DMS53 treated with DMSO at 0.1 percent for 48 hours (cell line): ENCODE data around the gene MED20.
A peak's percentile ranks its signal among the peaks of the same experiment; 100 is the strongest.
"Not testable (repeated sequence)": the region's sequence is repeated elsewhere in the genome, so short reads cannot be mapped to it uniquely, and the experiment has no call there.

Source experiments
- DNase-seq: peaks from one replicate; lab custom pipeline; 2025; ENCODE audit not compliant: unreplicated experiment; lab: John Stamatoyannopoulos, UW

The MED20 gene, protein sequence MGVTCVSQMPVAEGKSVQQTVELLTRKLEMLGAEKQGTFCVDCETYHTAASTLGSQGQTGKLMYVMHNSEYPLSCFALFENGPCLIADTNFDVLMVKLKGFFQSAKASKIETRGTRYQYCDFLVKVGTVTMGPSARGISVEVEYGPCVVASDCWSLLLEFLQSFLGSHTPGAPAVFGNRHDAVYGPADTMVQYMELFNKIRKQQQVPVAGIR

GRCh38 chr6:41920921-41921711 lies at the start of gene MED20, which contains the start of gene BYSL:
Gene MED20, minus strand, starts transcription at chr6:41921139. Its CDS starts 121 bp downstream, at chr6:41921018.
Gene BYSL, plus strand, starts transcription at chr6:41921499. Its CDS starts 64 bp downstream, at chr6:41921563.
- DNase-seq = peak; percentile 89

DNA sequence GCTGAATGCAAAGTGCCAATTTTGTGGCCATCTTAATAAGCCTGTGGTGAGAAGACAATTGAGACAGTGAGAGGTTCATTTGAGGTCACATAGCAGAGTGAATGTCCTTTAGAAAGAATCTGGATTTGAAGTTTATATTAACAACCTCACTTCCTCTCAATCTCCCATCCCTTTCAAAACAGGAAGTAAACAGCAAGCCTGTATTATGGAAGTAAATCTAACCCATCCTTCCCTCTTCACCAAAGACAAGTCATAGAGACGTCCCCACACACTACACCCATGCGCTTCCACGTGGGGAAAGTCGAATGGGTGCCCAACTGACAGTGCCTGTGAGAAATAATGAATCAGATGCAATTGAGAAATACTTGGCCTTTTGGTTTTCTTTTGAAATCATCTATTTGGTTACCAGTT lies 49.5 kb upstream of the MED20 start:
- no peak for DNase-seq

- no peak for DNase-seq
Observed at GRCh38 chr6:41967312-41968287, 46.7 kb upstream of the MED20 start.

DNA sequence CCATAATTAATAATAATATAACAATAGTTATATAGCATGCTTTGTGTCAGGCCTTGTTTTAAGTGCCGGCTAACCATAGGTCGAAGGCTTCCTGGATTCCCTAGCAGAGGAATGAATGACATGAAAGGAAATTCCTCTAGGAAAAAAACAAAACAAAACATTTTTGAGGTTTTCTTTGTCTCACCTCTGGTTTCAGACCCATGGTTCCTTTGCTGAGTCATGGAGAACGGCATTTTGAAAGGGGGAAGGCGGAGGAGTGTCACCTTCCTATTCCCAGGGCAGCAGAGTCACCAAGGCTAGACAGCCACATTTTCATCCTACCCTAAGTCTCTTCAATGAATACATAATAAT lies 46.0 kb upstream of the MED20 start:
- no peak for DNase-seq

DNA sequence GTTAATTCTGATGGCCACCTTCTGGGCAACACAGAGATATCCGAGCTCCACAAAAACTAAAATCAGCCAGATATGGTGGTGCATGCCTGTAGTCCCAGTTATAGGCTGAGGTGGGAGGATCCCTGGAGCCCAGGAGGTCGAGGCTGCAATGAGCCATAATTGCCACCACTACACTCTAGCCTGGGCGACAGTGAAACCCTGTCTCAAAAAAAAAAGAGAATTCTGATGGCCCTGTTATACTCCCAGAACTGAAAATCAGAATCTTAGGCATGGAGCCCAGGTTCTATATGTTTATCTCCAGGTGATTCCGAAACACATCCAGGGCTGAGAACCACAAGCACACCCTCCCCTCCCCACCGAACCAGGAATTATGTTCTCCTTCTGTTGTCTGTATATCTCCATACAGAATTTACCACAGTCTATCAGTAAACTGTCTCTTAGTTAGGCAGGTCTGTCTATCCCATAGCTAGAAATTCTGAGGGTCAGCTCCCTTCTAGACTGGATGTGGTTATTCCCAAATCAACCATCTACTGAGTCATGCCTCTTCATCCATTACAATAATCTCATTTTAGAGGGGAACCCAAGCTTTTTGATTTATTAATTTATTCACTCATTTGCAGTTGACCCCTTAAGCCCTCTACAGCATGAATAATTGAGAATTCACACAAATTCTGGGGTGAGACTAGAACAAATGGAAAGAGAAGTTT lies 45.4 kb upstream of the MED20 start:
- DNase-seq = no peak

DNA sequence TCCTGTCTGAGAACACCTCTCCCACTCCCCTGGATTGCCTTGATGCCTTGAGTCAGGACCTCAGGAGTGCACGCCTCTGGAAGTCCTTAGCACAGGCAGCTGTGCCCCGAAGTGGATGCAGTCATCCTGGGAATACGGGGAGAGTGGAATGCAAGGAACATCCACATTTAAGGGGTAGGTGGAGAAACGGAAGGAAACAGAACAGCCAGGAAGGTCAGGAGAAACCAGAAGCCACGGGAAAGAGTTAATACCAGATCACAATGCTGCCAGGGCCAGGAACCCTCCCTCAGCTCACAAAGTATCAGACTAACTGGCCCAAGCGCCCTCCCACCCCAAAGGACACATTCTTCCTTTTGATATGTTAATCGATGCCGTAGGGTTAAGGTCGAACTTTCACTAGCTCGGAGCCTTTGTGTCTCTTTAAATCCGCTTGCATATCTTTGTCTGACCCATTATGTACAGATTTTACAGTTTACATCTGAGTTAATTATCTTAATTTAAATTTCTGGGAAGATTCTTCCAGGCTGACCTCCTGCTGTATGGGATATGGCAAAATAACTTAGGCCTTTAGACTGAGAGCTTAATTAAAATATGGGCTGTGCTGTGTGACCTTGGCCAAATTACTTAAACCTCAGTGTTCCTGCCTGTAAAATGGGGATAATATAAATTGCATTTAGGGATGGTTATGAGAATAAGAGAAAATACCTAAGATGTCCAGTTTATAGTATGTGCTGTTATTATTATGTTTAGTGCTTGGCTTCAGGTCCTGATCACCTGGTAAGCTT lies 44.7 kb upstream of the MED20 start:
- no peak for DNase-seq

- no peak for DNase-seq
Observed at GRCh38 chr6:41964201-41964887, 43.4 kb upstream of the MED20 start.

- DNase-seq = no peak
Observed at GRCh38 chr6:41963371-41963770, 42.4 kb upstream of the MED20 start.

DNA sequence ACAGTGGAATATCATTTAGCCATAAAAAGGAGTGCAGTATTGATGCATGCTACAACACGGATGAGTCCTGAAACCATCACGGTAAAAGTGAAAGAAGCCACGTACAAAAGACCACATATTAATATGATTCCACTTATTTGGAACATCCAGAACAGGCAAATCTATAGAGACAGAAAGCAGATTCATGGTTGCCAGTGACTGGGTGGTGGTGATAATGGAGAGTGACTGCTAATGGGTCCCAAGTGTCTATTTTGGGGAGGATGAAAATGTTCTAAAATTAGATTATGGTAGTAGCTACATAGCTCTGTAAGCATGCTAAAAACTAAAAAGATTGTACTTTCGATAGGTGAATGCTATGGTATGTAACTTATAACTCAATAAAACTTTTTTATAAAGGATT lies 39.1 kb upstream of the MED20 start:
- no peak for DNase-seq

- DNase-seq = no peak
Observed at GRCh38 chr6:41958022-41958856, 37.3 kb upstream of the MED20 start.

DNA sequence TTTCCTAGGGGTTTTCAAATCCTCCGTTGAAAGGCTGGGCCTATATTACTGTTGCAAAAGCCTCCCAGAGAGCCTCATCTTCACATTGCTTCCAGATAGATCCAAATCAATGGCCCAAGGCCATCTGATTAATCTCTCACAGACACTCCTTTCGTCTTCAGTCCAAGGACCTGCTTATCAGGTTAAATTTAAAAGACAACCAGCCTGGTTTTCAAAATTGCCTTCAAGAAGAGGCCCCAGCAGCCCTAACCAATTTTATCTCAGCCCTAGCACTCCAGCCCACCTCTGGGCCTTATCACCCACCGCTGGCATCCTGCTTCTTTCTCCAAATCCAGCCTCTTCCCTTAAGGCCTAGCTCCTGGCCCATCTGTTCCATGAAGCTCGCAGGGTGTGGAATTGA lies 36.2 kb upstream of the MED20 start:
- no peak for DNase-seq

DNA sequence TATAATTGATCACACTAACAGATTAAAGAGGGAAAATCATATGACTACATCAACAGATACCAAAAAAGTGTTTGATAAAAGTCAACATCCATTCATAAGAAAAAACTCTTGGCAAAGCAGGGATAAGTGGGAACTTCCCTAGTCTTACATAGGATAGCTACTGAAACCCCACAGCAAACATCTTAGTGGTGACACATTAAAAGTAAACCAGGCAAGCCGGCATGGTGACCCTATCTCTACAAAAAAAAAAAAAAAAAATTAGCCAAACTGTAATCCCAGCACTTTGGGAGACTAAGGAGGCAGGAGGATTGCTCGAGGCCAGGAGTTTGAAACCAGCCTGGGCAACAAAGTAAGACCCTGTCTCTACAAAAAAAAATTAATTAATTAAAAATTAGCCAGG lies 34.5 kb upstream of the MED20 start:
- no peak for DNase-seq

DNA sequence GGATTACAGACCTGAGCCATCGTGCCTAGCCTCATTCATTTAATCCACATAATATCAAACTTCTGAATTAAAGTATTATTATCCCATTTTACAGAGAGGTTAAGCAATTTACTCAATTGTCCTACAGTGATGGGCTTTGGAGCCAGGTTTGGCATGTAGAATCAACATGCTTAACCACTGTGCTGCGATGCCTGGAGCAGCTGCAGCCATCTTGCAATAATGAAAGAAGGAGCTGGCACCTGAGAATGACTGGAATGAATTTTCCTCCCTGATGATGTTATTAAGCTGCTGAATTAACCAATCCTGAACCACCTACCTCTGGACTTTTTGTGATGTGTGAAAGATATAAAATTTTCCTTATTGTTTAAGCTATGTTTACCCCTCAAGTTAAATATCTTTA lies 33.7 kb upstream of the MED20 start:
- no peak for DNase-seq

- DNase-seq = no peak
Observed at GRCh38 chr6:41947581-41948220, 26.8 kb upstream of the MED20 start.

GRCh38 chr6:41943456-41943855 lies 22.5 kb upstream of the MED20 start:
- DNase-seq = no peak

DNA sequence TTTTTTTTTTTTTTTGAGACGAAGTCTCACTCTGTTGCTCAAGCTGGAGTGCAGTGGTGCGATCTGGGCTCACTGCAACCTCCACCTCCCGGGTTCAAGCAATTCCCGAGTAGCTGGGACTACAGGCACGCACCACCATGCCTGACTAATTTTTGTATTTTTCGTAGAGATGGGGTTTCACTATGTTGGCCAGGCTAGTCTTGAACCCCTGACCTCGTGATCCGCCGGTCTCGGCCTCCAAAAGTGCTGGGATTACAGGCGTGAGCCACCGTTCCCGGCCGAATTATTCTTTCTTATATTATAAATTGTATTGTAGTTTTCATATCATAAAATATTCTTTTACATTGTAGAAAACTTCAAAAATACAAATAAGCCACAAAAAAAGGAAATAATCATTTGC lies 21.9 kb upstream of the MED20 start:
- not testable (repeated sequence) for DNase-seq

DNA sequence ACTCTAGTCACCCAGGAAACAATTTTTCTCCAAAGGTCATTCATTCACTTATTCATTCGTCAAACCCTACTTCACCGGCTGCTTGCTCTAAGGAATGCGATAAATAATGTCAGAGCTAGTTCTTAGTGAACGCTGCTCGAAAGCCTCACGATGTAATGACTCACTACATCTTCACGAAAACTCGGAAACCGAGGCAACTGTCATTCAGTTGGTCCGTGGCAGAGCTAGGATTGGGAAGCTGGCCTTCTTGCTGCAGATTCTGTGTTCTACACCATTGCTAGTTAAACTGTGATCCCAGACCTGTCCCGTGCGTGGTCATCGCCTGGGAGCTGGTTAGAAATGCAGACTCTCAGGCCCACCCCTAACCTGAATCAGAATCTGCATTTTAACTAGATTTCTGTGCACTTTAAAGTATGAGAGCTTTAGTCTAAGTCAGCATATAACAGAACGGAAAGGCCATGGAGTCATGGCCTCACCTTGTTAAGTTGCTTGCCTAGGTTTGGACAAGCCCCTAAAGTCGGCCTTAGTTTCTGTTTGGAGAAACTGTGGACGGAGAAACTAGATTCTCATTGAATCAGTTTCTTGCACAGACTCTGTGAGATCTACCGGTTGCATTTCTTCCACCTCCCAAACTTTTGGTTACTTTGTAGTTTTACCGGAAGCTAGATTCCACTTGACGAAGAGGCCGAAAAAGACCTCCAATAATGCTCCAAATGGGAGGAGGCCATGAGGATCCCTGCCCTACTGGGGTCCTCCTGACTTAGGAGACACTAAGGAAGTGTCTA lies 21.3 kb upstream of the MED20 start:
- no peak for DNase-seq
